HCT116 (cell line): ENCODE measurements around the gene PLCG2. TPM values are rescaled to one million over a fixed set of nuclear protein-coding genes. Genes with fewer than 3 reads are reported as not detected.

Experiments
- ATAC-seq: fragments of 200-7000 bp; cut with Tn5 transposase; 2 replicates; pipeline ENCODE4 v1.9.1; 2020; ENCODE audit warnings: mild to moderate bottlenecking, moderate library complexity
- BruUV-seq: library from RNA; stranded (reverse); fragments of 400-500 nt; replicated peaks from 2 replicates; lab custom pipeline; 2021; lab: Mats Ljungman, UMichigan
- CTCF ChIA-PET: fragments of 300-600 bp; sonication (Branson Sonifier 250); formaldehyde crosslinking; loops from one replicate; lab custom pipeline; 2021; ENCODE audit warnings: antibody characterized with exemption; lab: Charles Lee
- POLR2A ChIA-PET: fragments of 300-600, 350-600 bp; sonication (Branson Sonifier 250); formaldehyde crosslinking; loops from one replicate; lab custom pipeline; 2021; ENCODE audit warnings: antibody characterized with exemption; lab: Charles Lee
- RAD21 ChIA-PET, 2 experiments: fragments of 300-600 bp; sonication (Branson Sonifier 250); formaldehyde crosslinking; loops; one replicate each; lab custom pipeline; 2023; ENCODE audit warnings: low total read pairs in 2 of 2; ENCODE audit not compliant: uncharacterized antibody in 2 of 2, unreplicated experiment in 2 of 2, low non-redundant PET in 1 of 2; lab: Charles Lee
- DNase-seq: peaks from one replicate; pipeline ENCODE4 v3.0.0-alpha.2; 2010; ENCODE audit warnings: low read depth, low spot score
- H2AFZ ChIP-seq: fragments of 200-600 bp; shearing (Covaris generic), sonication (generic); 2 replicates; pipeline ENCODE4 v1.6.1; 2017; ENCODE audit warnings: low read depth, mixed run types, mixed read lengths, antibody characterized with exemption, low read length; ENCODE audit not compliant: poor library complexity, severe bottlenecking
- H3K27ac ChIP-seq: 2 replicates; pipeline ENCODE4 v1.5.1; 2012; ENCODE audit warnings: low read depth, low read length
- H3K27me3 ChIP-seq: fragments of 200-600 bp; sonication (generic); 2 replicates; pipeline ENCODE4 v1.6.1; 2016; ENCODE audit warnings: mixed run types, low read length, mixed read lengths; ENCODE audit not compliant: insufficient read depth
- H3K36me3 ChIP-seq, 2 experiments: fragments of 200-500 bp in 1 of 2; fragments of 200-600 bp in 1 of 2; sonication (Bioruptor generic) in 1 of 2; sonication (generic) in 1 of 2; 2 replicates each; pipeline versions ENCODE4 v1.5.1 to v1.6.1; 2014 to 2016; ENCODE audit warnings: low read length in 2 of 2, inconsistent platforms in 1 of 2, mixed read lengths in 1 of 2, mixed run types in 1 of 2; ENCODE audit not compliant: insufficient read depth in 2 of 2, control insufficient read depth in 1 of 2
- H3K4me1 ChIP-seq, 2 experiments: fragments of 200-600 bp in 1 of 2; sonication (generic) in 1 of 2; 2 replicates each; pipeline versions ENCODE4 v1.5.1 to v1.6.1; 2012 to 2017; ENCODE audit warnings: low read length in 2 of 2, inconsistent platforms in 1 of 2, mild to moderate bottlenecking in 1 of 2, mixed read lengths in 1 of 2, mixed run types in 1 of 2, moderate library complexity in 1 of 2; ENCODE audit not compliant: insufficient read depth in 2 of 2, control insufficient read depth in 1 of 2
- H3K4me2 ChIP-seq: fragments of 200-600 bp; sonication (generic); 2 replicates; pipeline ENCODE4 v1.6.1; 2017; ENCODE audit warnings: mixed run types, low read length, mixed read lengths
- H3K4me3 ChIP-seq, 2 experiments: fragments of 200-600 bp in 1 of 2; sonication (generic) in 1 of 2; replicated peaks in 1 of 2; 2 replicates each; pipeline ENCODE4 v1.5.1; 2011 to 2016; ENCODE audit warnings: low read length in 2 of 2, control low read depth in 1 of 2, low read depth in 1 of 2, mild to moderate bottlenecking in 1 of 2, mixed read lengths in 1 of 2, mixed run types in 1 of 2
- H3K79me2 ChIP-seq: fragments of 200-600 bp; sonication (generic); 2 replicates; pipeline ENCODE4 v1.6.1; 2017; ENCODE audit warnings: mild to moderate bottlenecking, mixed run types, low read length, moderate library complexity, mixed read lengths; ENCODE audit not compliant: insufficient read depth
- H3K9ac ChIP-seq: fragments of 200-600 bp; sonication (generic); 2 replicates; pipeline ENCODE4 v1.6.1; 2016; ENCODE audit warnings: low read length, mixed read lengths
- H3K9me2 ChIP-seq: fragments of 200-600 bp; sonication (generic), shearing (Covaris generic); 2 replicates; pipeline ENCODE4 v1.6.1; 2017; ENCODE audit warnings: mixed run types, mild to moderate bottlenecking, moderate library complexity; ENCODE audit not compliant: insufficient read depth
- H3K9me3 ChIP-seq, 2 experiments: fragments of 200-500 bp in 1 of 2; fragments of 200-600 bp in 1 of 2; sonication (Bioruptor generic) in 1 of 2; sonication (generic) in 1 of 2; 2 replicates each; pipeline ENCODE4 v1.6.1; 2014 to 2017; ENCODE audit warnings: low read length in 2 of 2, mixed read lengths in 2 of 2, inconsistent platforms in 1 of 2, low read depth in 1 of 2, mild to moderate bottlenecking in 1 of 2, mixed run types in 1 of 2, moderate library complexity in 1 of 2; ENCODE audit not compliant: control insufficient read depth in 1 of 2, insufficient read depth in 1 of 2
- H4K20me1 ChIP-seq: fragments of 200-600 bp; sonication (generic), shearing (Covaris generic); 2 replicates; pipeline ENCODE4 v1.6.1; 2017; ENCODE audit warnings: mixed run types, mild to moderate bottlenecking, moderate library complexity; ENCODE audit not compliant: insufficient read depth
- CBX3 ChIP-seq: IDR thresholded peaks from 2 replicates; pipeline ENCODE4 v1.6.1; 2012; ENCODE audit warnings: low read depth
- EGR1 ChIP-seq: IDR thresholded peaks from 2 replicates; pipeline ENCODE4 v1.6.1; 2012; ENCODE audit warnings: low read depth
- ELF1 ChIP-seq: IDR thresholded peaks from 2 replicates; pipeline ENCODE4 v1.6.1; 2012; ENCODE audit warnings: low read depth, borderline replicate concordance
- EZH2 ChIP-seq: fragments of 200-600 bp; sonication (generic); IDR thresholded peaks from 2 replicates; pipeline ENCODE4 v1.6.1; 2017; ENCODE audit warnings: antibody characterized with exemption, mixed run types
- EZH2phosphoT487 ChIP-seq: fragments of 200-600 bp; IDR thresholded peaks from 2 replicates; pipeline ENCODE4 v1.6.1; 2018; ENCODE audit warnings: antibody characterized with exemption, borderline replicate concordance
- JUND ChIP-seq: IDR thresholded peaks from 2 replicates; pipeline ENCODE4 v1.6.1; 2012
- POLR2A ChIP-seq: IDR thresholded peaks from 2 replicates; pipeline ENCODE4 v1.7.0; 2011; ENCODE audit warnings: borderline replicate concordance; ENCODE audit not compliant: insufficient read depth, insufficient read length; ENCODE audit errors: extremely low read depth
- POLR2AphosphoS5 ChIP-seq: IDR thresholded peaks from 2 replicates; pipeline ENCODE4 v1.6.1; 2011; ENCODE audit warnings: mild to moderate bottlenecking, low read depth, low read length, moderate library complexity
- RAD21 ChIP-seq: IDR thresholded peaks from 2 replicates; pipeline ENCODE4 v1.6.1; 2012; ENCODE audit warnings: low read depth, mild to moderate bottlenecking
- SIN3A ChIP-seq: IDR thresholded peaks from 2 replicates; pipeline ENCODE4 v1.6.1; 2012; ENCODE audit warnings: low read depth
- SP1 ChIP-seq: IDR thresholded peaks from 2 replicates; pipeline ENCODE4 v1.6.1; 2012; ENCODE audit warnings: low read depth
- SRF ChIP-seq: IDR thresholded peaks from 2 replicates; pipeline ENCODE4 v1.6.1; 2012; ENCODE audit warnings: low read depth
- TCF7L2 ChIP-seq: IDR thresholded peaks from 2 replicates; pipeline ENCODE4 v1.7.0; 2011; ENCODE audit warnings: borderline replicate concordance, inconsistent platforms; ENCODE audit not compliant: insufficient read depth, insufficient read length; ENCODE audit errors: extremely low read depth
- ZFX ChIP-seq: fragments of 450-650 bp; IDR thresholded peaks from 2 replicates; pipeline ENCODE4 v1.6.1; 2017
- ZNF274 ChIP-seq: fragments of 200-500 bp; sonication (Bioruptor generic); IDR thresholded peaks from 2 replicates; pipeline ENCODE4 v1.6.1; 2014; ENCODE audit warnings: mild to moderate bottlenecking, low read depth, low read length, inconsistent platforms
- intact Hi-C: fragments of 100-400 bp; cut with micrococcal nuclease; formaldehyde crosslinking; loops from 2 replicates; pipeline ENCODE4 v1.10.0; 2022
- total RNA-seq: library from RNA; stranded (reverse); gene quantifications from one replicate; pipeline ENCODE4 v1.2.1, GENCODE V29; 2021; ENCODE audit not compliant: unreplicated experiment
- TF ChIP-seq, protein P1 (sequence below), 3 experiments: fragments of 200-600 bp in 1 of 3; sonication (generic) in 1 of 3; IDR thresholded peaks in 2 of 3; conservative IDR thresholded peaks in 1 of 3; 2 replicates each; pipeline ENCODE4 v1.5.1; 2012 to 2017; ENCODE audit warnings: low read depth in 2 of 3, low read length in 2 of 3, antibody characterized with exemption in 1 of 3, borderline replicate concordance in 1 of 3, control low read depth in 1 of 3, mild to moderate bottlenecking in 1 of 3, mixed read lengths in 1 of 3, mixed run types in 1 of 3, moderate library complexity in 1 of 3; ENCODE audit not compliant: insufficient read depth in 1 of 3
- TF ChIP-seq, protein P2 (sequence below): IDR thresholded peaks from 2 replicates; pipeline ENCODE4 v1.6.1; 2012
- TF ChIP-seq, protein P3 (sequence below): IDR thresholded peaks from 2 replicates; pipeline ENCODE4 v1.6.1; 2012
- TF ChIP-seq, protein P4 (sequence below): IDR thresholded peaks from 2 replicates; pipeline ENCODE4 v1.6.1; 2011; ENCODE audit warnings: mild to moderate bottlenecking, low read length, moderate library complexity; ENCODE audit not compliant: insufficient replicate concordance; ENCODE audit errors: extremely low read depth

The PLCG2 gene
- total RNA-seq, 1 experiment from 2014 or later: 31.2 TPM

DNA sequence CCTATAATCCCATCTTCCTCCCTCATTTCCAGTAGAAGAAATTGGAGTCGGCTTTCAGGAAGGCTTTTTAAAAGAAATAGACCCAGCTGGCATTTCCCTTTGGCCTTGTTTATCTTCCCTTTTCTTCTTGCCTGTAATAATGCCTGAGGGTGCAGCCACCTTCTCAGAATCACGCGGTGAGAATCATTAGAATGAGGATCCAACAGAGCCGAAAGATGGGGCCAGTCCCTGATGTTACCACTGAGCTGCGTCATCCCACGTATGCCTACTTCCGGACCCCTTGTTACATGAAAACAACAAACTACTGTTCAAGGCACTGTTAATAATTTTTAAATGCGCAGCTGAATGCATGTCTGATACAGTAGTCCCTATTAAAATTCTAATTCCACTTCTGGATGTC, 208.0 kb downstream of the PLCG2 start:
- ATAC-seq (no peak), DNase-seq (no peak)
- ChIA-PET CTCF (interaction anchor here (1.1 to 2.0 kb wide), 2 partner anchors 10 to 66 kb away, joined by 3 to 18 read pairs; no protein-coding TSS in a partner anchor), RAD21 (no interaction called here), POLR2A (interaction anchor here (0.9 kb wide), 1 partner anchor 10 kb away, joined by 3 read pairs; no protein-coding TSS in a partner anchor)
- H3K4me1 ChIP-seq: peaks cover 8 to 15% of the 10 kb centered on the region in 2 experiments; a peak in 3 of 4 replicates
- H3K36me3 ChIP-seq: no peaks in the 10 kb centered on the region
- H4K20me1 ChIP-seq: no peaks in the 10 kb centered on the region
- intact Hi-C loops: no loop called here
- H3K4me3 ChIP-seq: no peak overlapping the region
- H3K27me3 ChIP-seq: no peaks in the 10 kb centered on the region
- H3K4me2 ChIP-seq: peak overlapping the region; percentile 56; the same call in 1 of the 2 replicates
- H3K9me3 ChIP-seq: no peaks in the 10 kb centered on the region
- H3K27ac ChIP-seq: no peak overlapping the region
- no peak overlapping the region for H3K9ac ChIP-seq
- no peaks in the 10 kb centered on the region for H3K9me2 ChIP-seq
- TF ChIP-seq TCF7L2 (no peak), POLR2A (no peak), SP1 (no peak), SRF (no peak), POLR2AphosphoS5 (no peak), EZH2phosphoT487 (no peak), ZNF274 (no peak), CBX3 (no peak), JUND (no peak), EZH2 (no peak), RAD21 (no peak), SIN3A (no peak), ZFX (no peak), ELF1 (no peak), EGR1 (no peak)
- TF ChIP-seq, protein P1, sequence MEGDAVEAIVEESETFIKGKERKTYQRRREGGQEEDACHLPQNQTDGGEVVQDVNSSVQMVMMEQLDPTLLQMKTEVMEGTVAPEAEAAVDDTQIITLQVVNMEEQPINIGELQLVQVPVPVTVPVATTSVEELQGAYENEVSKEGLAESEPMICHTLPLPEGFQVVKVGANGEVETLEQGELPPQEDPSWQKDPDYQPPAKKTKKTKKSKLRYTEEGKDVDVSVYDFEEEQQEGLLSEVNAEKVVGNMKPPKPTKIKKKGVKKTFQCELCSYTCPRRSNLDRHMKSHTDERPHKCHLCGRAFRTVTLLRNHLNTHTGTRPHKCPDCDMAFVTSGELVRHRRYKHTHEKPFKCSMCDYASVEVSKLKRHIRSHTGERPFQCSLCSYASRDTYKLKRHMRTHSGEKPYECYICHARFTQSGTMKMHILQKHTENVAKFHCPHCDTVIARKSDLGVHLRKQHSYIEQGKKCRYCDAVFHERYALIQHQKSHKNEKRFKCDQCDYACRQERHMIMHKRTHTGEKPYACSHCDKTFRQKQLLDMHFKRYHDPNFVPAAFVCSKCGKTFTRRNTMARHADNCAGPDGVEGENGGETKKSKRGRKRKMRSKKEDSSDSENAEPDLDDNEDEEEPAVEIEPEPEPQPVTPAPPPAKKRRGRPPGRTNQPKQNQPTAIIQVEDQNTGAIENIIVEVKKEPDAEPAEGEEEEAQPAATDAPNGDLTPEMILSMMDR (IDR thresholded peaks at IDR 0.05 in 2 of 3, conservative IDR thresholded peaks at IDR 0.05 in 1 of 3; ENCODE audit: borderline replicate concordance in 1 of 3, insufficient read depth in 1 of 3, low read depth in 2 of 3, low read length in 2 of 3): no peak
- TF ChIP-seq, protein P2, sequence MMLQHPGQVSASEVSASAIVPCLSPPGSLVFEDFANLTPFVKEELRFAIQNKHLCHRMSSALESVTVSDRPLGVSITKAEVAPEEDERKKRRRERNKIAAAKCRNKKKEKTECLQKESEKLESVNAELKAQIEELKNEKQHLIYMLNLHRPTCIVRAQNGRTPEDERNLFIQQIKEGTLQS: no peak
- TF ChIP-seq, protein P3, sequence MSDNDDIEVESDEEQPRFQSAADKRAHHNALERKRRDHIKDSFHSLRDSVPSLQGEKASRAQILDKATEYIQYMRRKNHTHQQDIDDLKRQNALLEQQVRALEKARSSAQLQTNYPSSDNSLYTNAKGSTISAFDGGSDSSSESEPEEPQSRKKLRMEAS: no peak
- TF ChIP-seq, protein P4, sequence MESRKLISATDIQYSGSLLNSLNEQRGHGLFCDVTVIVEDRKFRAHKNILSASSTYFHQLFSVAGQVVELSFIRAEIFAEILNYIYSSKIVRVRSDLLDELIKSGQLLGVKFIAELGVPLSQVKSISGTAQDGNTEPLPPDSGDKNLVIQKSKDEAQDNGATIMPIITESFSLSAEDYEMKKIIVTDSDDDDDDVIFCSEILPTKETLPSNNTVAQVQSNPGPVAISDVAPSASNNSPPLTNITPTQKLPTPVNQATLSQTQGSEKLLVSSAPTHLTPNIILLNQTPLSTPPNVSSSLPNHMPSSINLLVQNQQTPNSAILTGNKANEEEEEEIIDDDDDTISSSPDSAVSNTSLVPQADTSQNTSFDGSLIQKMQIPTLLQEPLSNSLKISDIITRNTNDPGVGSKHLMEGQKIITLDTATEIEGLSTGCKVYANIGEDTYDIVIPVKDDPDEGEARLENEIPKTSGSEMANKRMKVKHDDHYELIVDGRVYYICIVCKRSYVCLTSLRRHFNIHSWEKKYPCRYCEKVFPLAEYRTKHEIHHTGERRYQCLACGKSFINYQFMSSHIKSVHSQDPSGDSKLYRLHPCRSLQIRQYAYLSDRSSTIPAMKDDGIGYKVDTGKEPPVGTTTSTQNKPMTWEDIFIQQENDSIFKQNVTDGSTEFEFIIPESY: no peak
- BruUV-seq: no TSS peak
- no peaks in the 10 kb centered on the region for H3K79me2 ChIP-seq
- H2AFZ ChIP-seq: no peak overlapping the region
